Small intestine (tissue), 7 donors: ENCODE measurements around the gene MEGF6. TPM values are rescaled to one million over a fixed set of nuclear protein-coding genes. Genes with fewer than 3 reads are reported as not detected.

Source experiments
- DNase-seq, 2 donors: peaks; one replicate each; pipeline versions ENCODE4 v3.0.0 to v3.0.0-alpha.2; 2013
- FAIRE-seq: peaks from 2 replicates; lab custom pipeline; 2012; peaks lifted over from hg19 to GRCh38; lab: Jason Lieb, UNC
- H3K27ac ChIP-seq, 3 donors: one replicate each; pipeline ENCODE4 v1.5.1; 2013; ENCODE audit warnings: low read length in 2 of 3, mild to moderate bottlenecking in 2 of 3, control low read depth in 1 of 3, inconsistent platforms in 1 of 3, low read depth in 1 of 3, moderate library complexity in 1 of 3
- H3K27me3 ChIP-seq, 3 donors: one replicate each; pipeline ENCODE4 v1.6.1; 2013; ENCODE audit warnings: low read length in 3 of 3, inconsistent platforms in 1 of 3; ENCODE audit not compliant: control insufficient read depth in 3 of 3, insufficient read depth in 3 of 3
- H3K36me3 ChIP-seq, 3 donors: one replicate each; pipeline ENCODE4 v1.6.1; 2013; ENCODE audit warnings: low read length in 3 of 3, inconsistent platforms in 1 of 3, low read depth in 1 of 3, mild to moderate bottlenecking in 1 of 3, moderate library complexity in 1 of 3; ENCODE audit not compliant: control insufficient read depth in 3 of 3, insufficient read depth in 2 of 3
- H3K4me1 ChIP-seq, 3 donors: one replicate each; pipeline ENCODE4 v1.6.1; 2013; ENCODE audit warnings: low read length in 2 of 3, inconsistent platforms in 1 of 3, low read depth in 1 of 3, mild to moderate bottlenecking in 1 of 3, moderate library complexity in 1 of 3; ENCODE audit not compliant: control insufficient read depth in 3 of 3, insufficient read depth in 2 of 3
- H3K4me3 ChIP-seq, 3 donors: one replicate each; pipeline ENCODE4 v1.5.1; 2013; ENCODE audit warnings: low read length in 3 of 3, control low read depth in 1 of 3, inconsistent platforms in 1 of 3, low read depth in 1 of 3, mild to moderate bottlenecking in 1 of 3, moderate library complexity in 1 of 3
- H3K9me3 ChIP-seq, 2 donors: one replicate each; pipeline ENCODE4 v1.6.1; 2013; ENCODE audit warnings: low read depth in 1 of 2, low read length in 1 of 2; ENCODE audit not compliant: control insufficient read depth in 2 of 2, insufficient read depth in 1 of 2
- WGBS, 3 donors: extraction: QIAGEN DNeasy Blood & Tissue Kit; methylation state at CpG; one replicate each; pipeline ENCODE4 v1.1.7; 2013; 5-methylcytosine and 5-hydroxymethylcytosine counted together
- polyA plus RNA-seq, 4 donors: library from polyadenylated mRNA; stranded (reverse) in 3 of 4; unstranded in 1 of 4; fragments of 200-250 nt in 3 of 4; fragments of 120-200 nt in 1 of 4; gene quantifications; one replicate each; pipeline versions ENCODE4 v1.2.1 to v1.2.3, GENCODE V29; 2013
- donor health status: healthy with polysubstance abuse.
- donor health status: control.
- donor health status: control.
- donor health status: Bipolar disorder and iron deficiency.
- donor health status: healthy.

The MEGF6 gene
- polyA plus RNA-seq, 4 donors = 0.45 to 5.8 (median 3.7) TPM

DNA sequence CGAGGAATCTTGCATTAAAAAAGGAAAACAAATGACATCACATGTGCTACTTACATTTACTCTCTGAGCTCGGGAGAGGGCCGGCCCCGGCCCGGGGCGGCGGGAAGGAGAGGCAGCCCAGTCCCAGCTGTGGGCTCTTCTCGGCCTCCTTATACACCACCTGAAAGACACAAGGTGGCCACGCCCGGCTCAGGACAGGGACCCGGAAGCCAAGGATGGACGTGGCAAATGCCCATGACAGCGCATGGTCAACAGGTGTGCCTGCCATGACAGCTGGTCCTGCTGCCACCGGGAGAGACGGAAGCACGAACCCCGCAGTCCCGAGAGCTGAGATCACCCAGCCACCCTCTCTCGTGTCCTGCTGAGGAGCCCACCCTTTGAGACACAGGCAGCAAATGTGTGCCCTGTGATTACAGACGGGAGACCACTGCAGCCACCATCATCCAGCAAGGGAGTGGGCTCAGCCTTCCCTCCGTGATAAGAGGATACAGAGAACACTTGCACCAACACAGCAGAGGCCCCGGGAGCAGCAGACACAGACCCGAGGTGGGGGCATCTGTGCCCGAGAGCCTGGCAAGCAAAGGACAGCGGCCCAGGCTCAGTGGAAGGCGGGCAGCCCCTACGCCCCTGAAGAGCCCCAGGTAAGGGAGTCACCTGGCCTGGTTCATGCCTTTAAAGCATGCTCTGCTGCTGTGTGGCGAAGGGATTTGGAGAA lies 22.2 kb upstream of the MEGF6 start:
- no peaks in the 10 kb centered on the region for H3K4me1 ChIP-seq
- peaks cover 15 to 95% (median 33%) of the 10 kb centered on the region in 3 donors for H3K36me3 ChIP-seq
- H3K27me3 ChIP-seq = no peaks in the 10 kb centered on the region
- H3K9me3 ChIP-seq = no peaks in the 10 kb centered on the region
- DNase-seq = no peak
- no peak overlapping the region for H3K4me3 ChIP-seq
- FAIRE-seq = no peak
- WGBS, 3 donors = 92 to 94% (median 94%) methylated on average over 27 to 28 of the region's 28 CpGs
- H3K27ac ChIP-seq = no peak overlapping the region

DNA sequence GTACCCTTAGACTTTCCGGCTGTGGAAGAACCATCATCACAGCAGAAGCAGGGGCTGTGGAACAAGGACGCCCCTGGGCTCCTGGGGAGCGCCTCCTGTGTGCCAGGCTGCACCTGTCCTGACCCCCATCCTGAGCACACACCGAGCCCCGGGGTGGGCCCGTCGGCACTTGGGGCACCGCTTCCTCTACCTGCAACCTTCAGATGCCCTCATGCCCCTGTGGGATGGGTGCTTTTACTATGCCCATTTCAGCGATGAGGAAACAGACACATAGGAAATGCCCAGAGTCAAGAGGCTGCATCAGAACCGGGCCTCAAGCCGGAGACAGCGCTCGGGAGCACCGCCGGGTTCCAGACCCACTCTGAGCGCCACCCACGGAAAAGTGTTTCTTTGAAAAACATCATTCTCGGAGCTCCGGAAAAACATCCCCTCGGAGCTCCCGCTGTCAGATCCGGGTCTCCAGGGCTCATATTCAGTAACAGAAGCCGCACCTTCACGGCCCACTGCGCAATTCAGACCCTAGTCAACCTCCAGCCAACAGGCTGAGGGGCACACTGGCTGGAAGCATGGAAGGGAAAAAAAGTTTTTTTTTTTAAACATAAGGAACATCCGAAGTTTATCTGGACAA lies 21.5 kb upstream of the MEGF6 start:
- no peak for DNase-seq
- no peak overlapping the region for H3K27ac ChIP-seq
- no peak for FAIRE-seq
- H3K27me3 ChIP-seq = no peaks in the 10 kb centered on the region
- H3K4me1 ChIP-seq = no peaks in the 10 kb centered on the region
- H3K4me3 ChIP-seq = no peak overlapping the region
- peaks cover 13 to 97% (median 36%) of the 10 kb centered on the region in 3 donors for H3K36me3 ChIP-seq
- 95 to 96% (median 95%) methylated on average over 26 of the region's 26 CpGs for WGBS, 3 donors
- H3K9me3 ChIP-seq = no peaks in the 10 kb centered on the region

DNA sequence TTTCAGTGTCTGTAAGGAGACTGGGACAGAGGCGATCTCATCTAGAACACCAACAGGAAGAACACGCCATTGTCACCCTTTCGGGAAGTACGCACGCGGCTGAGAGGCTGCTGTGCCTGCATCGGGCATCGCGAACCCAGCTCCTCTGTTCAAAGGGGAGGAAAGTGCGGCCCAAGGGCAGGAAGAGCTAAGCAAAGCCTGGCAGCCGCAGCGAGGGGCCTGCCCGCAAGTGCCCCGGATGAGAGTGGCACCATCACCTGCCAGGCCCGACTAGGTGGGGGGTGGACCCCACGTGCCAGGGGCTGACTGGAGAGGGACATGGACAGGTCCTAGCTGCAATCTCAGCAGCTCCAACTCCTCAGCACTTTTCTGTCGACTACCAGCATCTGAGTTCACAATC lies 21.0 kb upstream of the MEGF6 start:
- Histone ChIP-seq H3K27me3 (no peaks in the 10 kb centered on the region), H3K4me3 (no peak overlapping the region), H3K9me3 (no peaks in the 10 kb centered on the region), H3K27ac (no peak overlapping the region), H3K4me1 (no peaks in the 10 kb centered on the region), H3K36me3 (peaks cover 13 to 98% (median 41%) of the 10 kb centered on the region in 3 donors)
- FAIRE-seq = no peak
- WGBS, 3 donors = 93 to 95% (median 95%) methylated on average over 16 to 17 of the region's 17 CpGs
- DNase-seq = no peak

DNA sequence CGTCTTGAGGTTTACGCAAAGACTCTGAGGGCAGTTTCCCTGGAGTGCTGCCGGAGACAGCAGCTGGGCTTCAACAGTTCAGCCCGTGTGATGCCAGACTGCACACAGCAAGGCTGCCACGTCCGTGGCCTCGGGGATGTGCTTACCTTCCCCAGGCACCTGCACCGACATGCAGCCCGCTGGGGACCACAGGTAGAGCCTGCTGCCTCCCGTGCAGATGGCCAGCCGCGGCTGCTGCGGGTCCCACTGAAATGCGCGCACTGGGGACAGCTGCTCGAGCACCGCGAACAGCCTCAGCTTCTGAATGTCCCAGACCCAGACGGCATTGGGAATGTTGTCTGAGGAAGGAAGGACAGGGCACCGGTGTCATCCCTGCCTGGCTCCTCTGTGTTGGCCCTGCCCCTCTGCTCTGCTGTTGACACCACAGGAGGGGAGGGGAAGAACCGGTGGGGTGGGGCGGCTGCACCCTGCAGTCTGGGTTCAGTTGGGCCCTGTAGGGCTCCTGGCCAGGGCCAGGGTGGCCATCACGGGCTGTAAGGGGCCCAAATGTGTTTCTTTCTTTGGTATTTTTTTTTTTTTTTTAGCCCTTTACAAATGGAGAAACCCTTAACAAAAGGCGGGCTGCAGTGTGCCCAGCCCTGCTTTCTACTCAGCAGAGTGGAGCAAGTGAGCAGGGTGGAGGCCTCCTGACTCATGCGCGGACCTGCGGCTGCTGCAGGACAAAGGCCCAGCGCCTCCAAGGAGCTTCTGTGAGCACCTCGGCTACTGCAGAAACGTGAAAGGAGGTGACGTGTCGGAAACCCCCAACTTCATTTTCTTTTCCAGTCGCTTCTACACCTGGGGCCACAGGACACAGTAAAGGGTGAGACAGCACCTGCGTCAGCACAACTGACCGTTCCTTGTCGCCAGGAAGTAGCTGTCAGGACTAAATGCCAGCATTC lies 20.3 kb upstream of the MEGF6 start:
- Histone ChIP-seq H3K27me3 (no peaks in the 10 kb centered on the region), H3K9me3 (no peaks in the 10 kb centered on the region), H3K36me3 (peaks cover 13 to 98% (median 36%) of the 10 kb centered on the region in 3 donors), H3K4me3 (no peak overlapping the region), H3K27ac (no peak overlapping the region), H3K4me1 (no peaks in the 10 kb centered on the region)
- no peak for DNase-seq
- WGBS, 3 donors = 89 to 92% (median 90%) methylated on average over 36 of the region's 36 CpGs
- no peak for FAIRE-seq

DNA sequence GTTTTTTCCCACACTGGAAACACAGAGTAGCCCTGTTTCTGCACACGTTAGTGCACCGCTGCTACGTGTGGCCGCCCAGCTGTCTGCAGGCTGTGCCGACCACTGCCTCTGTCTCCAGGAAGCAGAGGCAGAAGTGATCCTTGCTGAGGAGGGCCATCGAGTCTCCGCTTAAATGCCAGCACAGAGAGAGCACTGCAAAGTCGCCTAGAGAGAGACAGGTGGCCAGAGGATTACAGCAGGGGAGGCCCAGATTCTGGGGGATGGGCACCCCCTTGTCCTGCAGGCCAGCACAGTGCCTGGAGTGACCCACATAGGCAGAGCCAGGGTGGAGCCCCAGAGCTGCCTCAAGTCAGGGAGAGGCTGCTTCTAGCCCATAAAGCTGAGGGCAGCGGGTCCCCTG lies 19.6 kb upstream of the MEGF6 start:
- no peaks in the 10 kb centered on the region for H3K9me3 ChIP-seq
- H3K27me3 ChIP-seq = no peaks in the 10 kb centered on the region
- peaks cover 0 to 4% (median 0%) of the 10 kb centered on the region in 3 donors for H3K4me1 ChIP-seq
- WGBS, 3 donors = 81 to 84% (median 82%) methylated on average over 9 of the region's 9 CpGs
- FAIRE-seq = no peak
- no peak overlapping the region for H3K4me3 ChIP-seq
- H3K36me3 ChIP-seq = peaks cover 13 to 93% (median 33%) of the 10 kb centered on the region in 3 donors
- H3K27ac ChIP-seq = no peak overlapping the region
- DNase-seq = no peak

DNA sequence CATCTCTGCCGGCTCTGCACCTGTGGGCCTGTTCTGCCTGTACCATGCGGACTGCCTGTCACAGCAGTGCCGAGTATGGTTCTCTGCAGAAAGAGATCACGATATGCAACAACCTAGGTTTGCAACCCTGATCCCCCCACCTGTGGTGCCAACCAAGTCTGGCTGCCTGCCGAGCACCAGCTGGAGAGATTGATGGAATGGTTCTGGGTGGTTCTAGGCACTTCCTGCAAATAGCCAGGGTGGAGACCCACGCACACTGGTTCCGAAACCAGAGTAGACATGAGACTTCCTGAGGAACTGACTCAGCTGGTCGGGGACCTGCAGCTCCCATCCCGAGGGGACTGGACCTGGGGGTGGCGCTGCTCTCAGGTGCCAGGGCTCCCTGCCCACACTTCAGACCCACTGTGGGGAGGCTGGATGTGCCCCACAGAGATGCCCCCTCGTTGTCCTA lies 18.9 kb upstream of the MEGF6 start:
- Histone ChIP-seq H3K9me3 (no peaks in the 10 kb centered on the region), H3K27me3 (no peaks in the 10 kb centered on the region), H3K27ac (no peak overlapping the region), H3K4me3 (no peak overlapping the region), H3K36me3 (peaks cover 13 to 86% (median 32%) of the 10 kb centered on the region in 3 donors), H3K4me1 (peaks cover 0 to 9% (median 0%) of the 10 kb centered on the region in 3 donors)
- FAIRE-seq (no peak), DNase-seq (no peak)
- WGBS, 3 donors = 69 to 74% (median 71%) methylated on average over 11 of the region's 11 CpGs

DNA sequence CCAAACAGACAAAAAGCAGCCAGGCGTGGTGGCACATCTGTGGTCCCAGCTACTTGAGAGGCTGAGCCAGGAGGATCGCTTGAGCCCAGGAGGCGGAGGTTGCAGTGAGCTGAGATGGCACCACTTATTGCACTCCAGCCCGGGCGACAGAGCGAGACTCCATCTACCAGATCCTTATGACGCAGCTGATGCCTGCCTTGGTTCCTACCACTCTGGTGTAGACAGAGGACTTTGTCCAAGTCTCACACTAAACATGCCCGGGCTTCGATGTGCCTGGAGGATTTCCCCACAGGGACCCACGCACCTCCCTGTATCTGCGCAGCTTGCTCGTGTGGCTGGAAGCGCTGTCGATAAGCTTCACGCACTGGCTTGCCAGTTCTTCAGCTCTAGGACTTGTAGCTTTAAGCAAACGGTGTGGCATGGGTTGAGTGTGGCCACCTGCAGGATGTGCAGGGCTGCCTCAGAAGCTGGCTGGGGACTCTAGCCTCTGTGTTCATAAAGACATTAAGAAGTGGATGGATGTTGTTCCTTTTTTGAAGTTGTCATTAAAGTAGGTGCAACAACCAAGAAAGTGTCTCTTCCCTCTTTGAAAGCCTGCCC lies 18.4 kb upstream of the MEGF6 start:
- peaks cover 0 to 9% (median 0%) of the 10 kb centered on the region in 3 donors for H3K4me1 ChIP-seq
- 90 to 91% (median 91%) methylated on average over 16 of the region's 16 CpGs for WGBS, 3 donors
- DNase-seq = no peak
- H3K36me3 ChIP-seq = peaks cover 8 to 81% (median 28%) of the 10 kb centered on the region in 3 donors
- no peak for FAIRE-seq
- no peak overlapping the region for H3K4me3 ChIP-seq
- no peaks in the 10 kb centered on the region for H3K9me3 ChIP-seq
- no peaks in the 10 kb centered on the region for H3K27me3 ChIP-seq
- no peak overlapping the region for H3K27ac ChIP-seq

DNA sequence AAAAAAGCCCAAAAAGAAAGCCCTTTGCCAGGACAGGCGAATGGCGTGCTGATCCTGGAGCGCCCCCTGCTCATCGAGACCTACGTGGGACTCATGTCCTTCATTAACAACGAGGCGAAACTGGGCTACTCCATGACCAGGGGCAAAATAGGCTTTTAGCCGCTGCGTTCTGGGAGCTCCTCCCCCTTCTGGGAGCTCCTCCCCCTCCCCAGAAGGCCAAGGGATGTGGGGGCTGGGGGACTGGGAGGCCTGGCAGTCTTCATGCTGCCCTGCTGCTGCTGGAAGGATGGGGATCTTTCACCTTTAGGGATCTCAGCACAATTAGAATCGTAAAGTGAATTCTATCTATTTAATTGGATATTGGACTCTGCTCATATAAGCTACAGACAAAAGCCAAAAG lies 17.1 kb upstream of the MEGF6 start:
- H3K27ac ChIP-seq = no peak overlapping the region
- DNase-seq (no peak), FAIRE-seq (no peak)
- H3K27me3 ChIP-seq = no peaks in the 10 kb centered on the region
- H3K36me3 ChIP-seq = peaks cover 8 to 69% (median 21%) of the 10 kb centered on the region in 3 donors
- peaks cover 2 to 16% (median 4%) of the 10 kb centered on the region in 3 donors for H3K4me1 ChIP-seq
- H3K9me3 ChIP-seq = no peaks in the 10 kb centered on the region
- H3K4me3 ChIP-seq = no peak overlapping the region
- 87 to 91% (median 88%) methylated on average over 10 of the region's 10 CpGs for WGBS, 3 donors
